Mesendoderm (in vitro differentiated cells): ENCODE results near the gene ABTB2.

Experiments
- DNase-seq: peaks from one replicate; pipeline ENCODE4 v3.0.0; 2013
- H2AK5ac ChIP-seq: 2 replicates; pipeline ENCODE4 v1.6.1; 2013; ENCODE audit warnings: low read length, inconsistent platforms
- H2BK120ac ChIP-seq: 2 replicates; pipeline ENCODE4 v1.6.1; 2013; ENCODE audit warnings: low read depth, mild to moderate bottlenecking, low read length, moderate library complexity, mixed read lengths
- H2BK15ac ChIP-seq: replicated peaks from 2 replicates; pipeline ENCODE4 v1.6.1; 2013; ENCODE audit warnings: low read depth, mild to moderate bottlenecking, moderate library complexity
- H2BK5ac ChIP-seq: 2 replicates; pipeline ENCODE4 v1.6.1; 2013; ENCODE audit warnings: low read length, inconsistent platforms
- H3K18ac ChIP-seq: 2 replicates; pipeline ENCODE4 v1.6.1; 2013; ENCODE audit warnings: mild to moderate bottlenecking, low read length, mixed read lengths
- H3K23ac ChIP-seq: one replicate; pipeline ENCODE4 v1.6.1; 2013; ENCODE audit warnings: low read length
- H3K27ac ChIP-seq: 2 replicates; pipeline ENCODE4 v1.5.1; 2013; ENCODE audit warnings: low read depth, mild to moderate bottlenecking, inconsistent platforms, low read length, moderate library complexity
- H3K27me3 ChIP-seq: 2 replicates; pipeline ENCODE4 v1.6.1; 2013; ENCODE audit warnings: low read length, control low read depth, mild to moderate bottlenecking, inconsistent platforms; ENCODE audit not compliant: insufficient read depth, poor library complexity
- H3K36me3 ChIP-seq: 2 replicates; pipeline ENCODE4 v1.6.1; 2013; ENCODE audit warnings: low read length, inconsistent platforms; ENCODE audit not compliant: control insufficient read depth, insufficient read depth
- H3K4ac ChIP-seq: one replicate; pipeline ENCODE4 v1.6.1; 2013; ENCODE audit warnings: low read depth, mild to moderate bottlenecking, low read length, moderate library complexity
- H3K4me1 ChIP-seq: 2 replicates; pipeline ENCODE4 v1.6.1; 2013; ENCODE audit warnings: low read depth, low read length, inconsistent platforms; ENCODE audit not compliant: control insufficient read depth
- H3K4me2 ChIP-seq: 2 replicates; pipeline ENCODE4 v1.6.1; 2013; ENCODE audit warnings: low read length
- H3K4me3 ChIP-seq: 2 replicates; pipeline ENCODE4 v1.5.1; 2013; ENCODE audit warnings: mild to moderate bottlenecking, low read length
- H3K56ac ChIP-seq: one replicate; pipeline ENCODE4 v1.6.1; 2013; ENCODE audit warnings: low read length
- H3K79me1 ChIP-seq: 2 replicates; pipeline ENCODE4 v1.6.1; 2013; ENCODE audit warnings: low read length, inconsistent platforms
- H3K79me2 ChIP-seq: 2 replicates; pipeline ENCODE4 v1.6.1; 2013; ENCODE audit warnings: mild to moderate bottlenecking, low read length; ENCODE audit not compliant: control insufficient read depth, insufficient read depth
- H3K9ac ChIP-seq: 2 replicates; pipeline ENCODE4 v1.6.1; 2013; ENCODE audit warnings: low read length, inconsistent platforms
- H4K5ac ChIP-seq: one replicate; pipeline ENCODE4 v1.6.1; 2013; ENCODE audit warnings: low read length
- H4K8ac ChIP-seq: one replicate; pipeline ENCODE4 v1.6.1; 2013; ENCODE audit warnings: low read depth, mild to moderate bottlenecking, control low read depth, low read length, moderate library complexity
- WGBS: extraction: QIAGEN DNeasy Blood & Tissue Kit; methylation state at CpG from one replicate; pipeline ENCODE4 v1.1.7; 2013; ENCODE audit warnings: low lambda C conversion rate, missing lambda C conversion rate; ENCODE audit not compliant: insufficient coverage; ENCODE audit errors: extremely low coverage; 5-methylcytosine and 5-hydroxymethylcytosine counted together

The ABTB2 gene

DNA sequence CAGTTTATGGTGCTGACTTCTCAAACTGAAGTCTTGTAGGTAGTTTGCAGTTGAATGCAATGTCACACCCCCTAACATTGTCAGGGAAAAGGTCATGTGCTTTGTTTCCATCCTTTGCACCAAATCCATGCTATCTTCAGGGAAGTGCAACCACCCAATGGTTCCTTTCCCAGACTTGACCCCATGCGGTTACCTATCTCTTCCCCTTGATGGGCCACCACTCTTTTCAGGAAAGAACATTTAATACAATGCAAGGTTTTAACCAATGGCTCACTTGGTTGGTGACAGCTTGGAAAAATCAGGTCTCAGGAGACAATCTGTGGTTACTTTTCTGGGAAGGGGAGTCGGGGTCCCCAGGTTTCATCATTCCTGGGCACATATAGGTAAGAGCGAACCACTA, 2.1 kb downstream of the ABTB2 start:
- no peak overlapping the region for H3K23ac ChIP-seq
- H3K18ac ChIP-seq: no peak overlapping the region
- H3K4ac ChIP-seq: no peak overlapping the region
- no peak overlapping the region for H4K5ac ChIP-seq
- no peaks in the 10 kb centered on the region for H3K79me1 ChIP-seq
- H2AK5ac ChIP-seq: no peak overlapping the region
- H4K8ac ChIP-seq: no peak overlapping the region
- no peak overlapping the region for H3K4me2 ChIP-seq
- no peak overlapping the region for H2BK15ac ChIP-seq
- no peaks in the 10 kb centered on the region for H3K79me2 ChIP-seq
- WGBS: no CpG with 5 or more reads among the region's 3 CpGs
- no peak overlapping the region for H3K4me3 ChIP-seq
- DNase-seq: peak; percentile 58
- no peak overlapping the region for H2BK120ac ChIP-seq
- H3K27me3 ChIP-seq: peaks cover 2% of the 10 kb centered on the region
- H3K27ac ChIP-seq: no peak overlapping the region
- no peak overlapping the region for H2BK5ac ChIP-seq
- H3K56ac ChIP-seq: no peak overlapping the region
- no peaks in the 10 kb centered on the region for H3K36me3 ChIP-seq
- no peak overlapping the region for H3K9ac ChIP-seq
- peaks cover 3% of the 10 kb centered on the region for H3K4me1 ChIP-seq

DNA sequence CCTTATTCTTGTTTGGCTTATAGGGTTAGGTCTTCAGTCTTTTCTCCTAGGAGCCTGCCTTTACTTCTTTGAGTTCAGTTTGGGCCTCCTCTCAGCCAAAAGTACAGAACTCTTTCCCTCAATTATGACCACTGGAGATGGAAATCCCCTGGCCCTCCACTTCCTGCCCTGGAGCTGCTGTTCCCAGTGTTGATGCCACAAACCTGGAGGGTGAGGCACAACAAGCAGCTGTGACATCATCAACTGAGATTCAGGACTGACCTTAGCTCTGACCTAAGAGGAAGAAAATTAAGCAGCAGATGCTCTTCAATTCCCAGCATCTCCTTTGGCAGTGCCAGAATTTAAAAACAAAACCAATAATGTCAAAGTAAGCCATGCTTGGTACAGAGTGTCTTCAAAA, 3.0 kb downstream of the ABTB2 start:
- H2BK120ac ChIP-seq: no peak overlapping the region
- no peak overlapping the region for H4K5ac ChIP-seq
- H3K56ac ChIP-seq: no peak overlapping the region
- H4K8ac ChIP-seq: no peak overlapping the region
- no peak overlapping the region for H3K23ac ChIP-seq
- H3K79me2 ChIP-seq: no peaks in the 10 kb centered on the region
- H2BK5ac ChIP-seq: no peak overlapping the region
- no peak overlapping the region for H2AK5ac ChIP-seq
- DNase-seq: no peak
- H3K27me3 ChIP-seq: peaks cover 2% of the 10 kb centered on the region
- no peak overlapping the region for H3K4me3 ChIP-seq
- peaks cover 3% of the 10 kb centered on the region for H3K4me1 ChIP-seq
- H3K9ac ChIP-seq: no peak overlapping the region
- no peaks in the 10 kb centered on the region for H3K79me1 ChIP-seq
- H3K4ac ChIP-seq: no peak overlapping the region
- no peak overlapping the region for H3K18ac ChIP-seq
- H3K4me2 ChIP-seq: no peak overlapping the region
- no peak overlapping the region for H2BK15ac ChIP-seq
- no peaks in the 10 kb centered on the region for H3K36me3 ChIP-seq
- no peak overlapping the region for H3K27ac ChIP-seq

DNA sequence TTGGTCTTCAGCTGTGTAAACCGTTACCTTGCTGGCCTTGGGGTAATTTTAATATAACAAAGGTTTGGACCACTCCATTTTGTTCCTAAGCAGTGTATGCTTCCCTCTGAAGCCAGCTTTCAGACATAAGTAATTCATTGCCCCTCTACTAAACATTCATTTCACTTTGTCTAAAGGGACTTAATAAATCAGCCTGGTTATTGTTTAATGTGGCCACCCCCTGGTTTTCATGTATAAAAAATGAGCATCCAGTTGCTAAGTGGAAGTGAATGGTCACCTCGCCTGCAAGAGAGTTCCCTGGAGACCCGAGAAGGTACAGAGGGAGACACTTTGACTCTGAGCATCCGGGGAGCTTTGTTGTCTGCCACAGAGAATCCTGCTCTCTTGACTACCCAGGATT, 3.9 kb downstream of the ABTB2 start:
- Histone ChIP-seq H3K56ac (no peak overlapping the region), H2AK5ac (no peak overlapping the region), H4K5ac (no peak overlapping the region), H3K4me3 (no peak overlapping the region), H2BK15ac (no peak overlapping the region), H3K27me3 (peaks cover 2% of the 10 kb centered on the region), H3K27ac (no peak overlapping the region), H3K4me1 (peaks cover 3% of the 10 kb centered on the region), H2BK120ac (no peak overlapping the region), H3K79me1 (no peaks in the 10 kb centered on the region), H3K4me2 (no peak overlapping the region), H3K4ac (no peak overlapping the region), H3K23ac (no peak overlapping the region), H2BK5ac (no peak overlapping the region), H3K79me2 (no peaks in the 10 kb centered on the region), H4K8ac (no peak overlapping the region), H3K18ac (no peak overlapping the region), H3K9ac (no peak overlapping the region), H3K36me3 (no peaks in the 10 kb centered on the region)
- DNase-seq: no peak
- WGBS: no CpG with 5 or more reads among the region's 4 CpGs

DNA sequence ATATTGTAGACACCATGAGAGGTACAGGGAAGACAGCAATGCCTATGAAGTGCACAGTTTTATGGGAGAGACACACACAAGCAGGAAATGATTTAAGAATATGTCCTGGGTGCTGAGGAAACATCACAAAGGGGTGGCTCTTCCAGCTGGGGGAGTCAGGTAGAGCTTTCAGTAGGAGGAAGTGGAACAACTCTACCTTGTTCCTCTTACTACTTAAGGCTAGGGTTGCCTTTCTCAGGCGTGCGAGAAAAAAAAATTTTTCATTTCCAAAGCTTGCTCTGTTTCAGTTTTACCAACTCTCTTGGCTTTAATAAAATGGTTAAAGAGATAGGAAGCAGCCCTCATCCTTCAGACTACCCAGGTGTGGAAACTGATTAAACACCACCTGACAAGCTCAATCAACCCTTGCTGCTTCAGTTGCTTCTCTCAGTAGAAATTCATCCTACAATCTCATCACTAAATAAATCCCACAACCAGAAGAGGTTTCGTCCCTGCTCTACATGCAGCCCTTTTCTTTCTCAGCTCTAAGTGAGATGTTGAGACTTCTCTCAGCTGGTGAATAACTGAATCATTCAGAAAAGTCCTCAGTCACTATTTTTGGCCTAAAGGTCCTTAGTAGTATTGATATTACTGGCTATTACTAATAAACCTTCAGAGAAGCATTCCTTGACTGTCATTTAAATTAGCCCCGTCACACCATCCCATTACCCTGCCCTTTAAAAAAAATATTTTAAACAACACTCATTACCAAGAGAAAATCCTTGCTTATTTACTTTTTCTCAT, 5.9 kb downstream of the ABTB2 start:
- DNase-seq: no peak
- Histone ChIP-seq H3K27me3 (peaks cover 2% of the 10 kb centered on the region), H2AK5ac (no peak overlapping the region), H3K79me2 (no peaks in the 10 kb centered on the region), H3K23ac (no peak overlapping the region), H3K18ac (no peak overlapping the region), H2BK5ac (no peak overlapping the region), H3K4me2 (no peak overlapping the region), H3K9ac (no peak overlapping the region), H3K4me1 (peaks cover 3% of the 10 kb centered on the region), H3K4ac (no peak overlapping the region), H3K36me3 (no peaks in the 10 kb centered on the region), H3K79me1 (no peaks in the 10 kb centered on the region), H2BK120ac (no peak overlapping the region), H4K5ac (no peak overlapping the region), H2BK15ac (no peak overlapping the region), H3K4me3 (no peak overlapping the region), H4K8ac (no peak overlapping the region), H3K27ac (no peak overlapping the region), H3K56ac (no peak overlapping the region)
- no CpG with 5 or more reads among the region's 4 CpGs for whole genome bisulfite sequencing

DNA sequence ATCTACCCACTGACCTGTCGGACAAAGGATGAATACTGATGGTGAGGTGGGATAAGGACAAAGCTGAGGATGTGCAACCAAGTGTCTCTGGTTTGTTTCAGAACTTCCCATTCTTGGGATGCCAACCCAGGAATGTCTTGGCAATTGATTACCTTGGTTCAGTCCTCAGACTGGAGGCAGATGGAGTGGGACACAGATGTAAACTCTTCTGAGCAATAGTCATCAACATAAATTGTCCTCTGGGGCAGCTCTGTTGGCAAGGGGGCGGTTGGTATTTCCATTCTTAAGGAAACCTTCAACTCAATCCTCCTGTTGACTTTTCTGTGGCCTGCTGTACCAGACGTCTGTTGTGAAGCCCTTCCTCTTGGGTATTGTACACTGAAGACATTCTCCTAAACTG, 6.8 kb downstream of the ABTB2 start:
- no peaks in the 10 kb centered on the region for H3K79me1 ChIP-seq
- WGBS: no CpG with 5 or more reads among the region's 3 CpGs
- no peak overlapping the region for H2BK5ac ChIP-seq
- no peak overlapping the region for H3K4ac ChIP-seq
- no peak overlapping the region for H3K4me3 ChIP-seq
- no peaks in the 10 kb centered on the region for H3K79me2 ChIP-seq
- H3K36me3 ChIP-seq: no peaks in the 10 kb centered on the region
- no peak overlapping the region for H3K23ac ChIP-seq
- H2AK5ac ChIP-seq: no peak overlapping the region
- no peak overlapping the region for H2BK15ac ChIP-seq
- H4K8ac ChIP-seq: no peak overlapping the region
- H3K4me1 ChIP-seq: peaks cover 3% of the 10 kb centered on the region
- no peak overlapping the region for H3K18ac ChIP-seq
- H3K27me3 ChIP-seq: peaks cover under 1% of the 10 kb centered on the region
- no peak overlapping the region for H2BK120ac ChIP-seq
- no peak overlapping the region for H3K27ac ChIP-seq
- H4K5ac ChIP-seq: no peak overlapping the region
- no peak overlapping the region for H3K4me2 ChIP-seq
- H3K9ac ChIP-seq: no peak overlapping the region
- no peak for DNase-seq
- no peak overlapping the region for H3K56ac ChIP-seq

DNA sequence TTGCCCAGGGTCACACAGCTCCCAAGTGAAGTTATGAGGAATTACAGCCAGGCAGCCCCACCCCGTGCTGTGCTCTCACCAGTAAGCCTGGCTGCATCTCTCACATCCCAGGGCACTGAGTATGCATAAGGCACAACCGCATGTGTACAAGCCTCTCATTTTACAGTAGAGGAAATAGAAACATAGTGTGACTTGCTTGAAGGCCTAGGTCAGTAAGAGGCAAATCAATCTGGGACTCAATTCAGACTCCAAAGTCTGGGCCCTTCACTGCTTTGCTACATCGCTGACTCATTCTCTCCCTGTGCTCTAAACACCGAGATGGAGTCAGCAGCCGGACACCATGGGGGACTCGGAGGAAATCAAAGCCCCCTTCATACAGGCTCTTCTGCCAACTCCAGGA, 7.9 kb downstream of the ABTB2 start:
- H3K27me3 ChIP-seq: no peaks in the 10 kb centered on the region

More for the DNA sequence above, 7.9 kb downstream of the ABTB2 start:
- no peak overlapping the region for H2BK5ac ChIP-seq
- H3K4me2 ChIP-seq: no peak overlapping the region
- H3K36me3 ChIP-seq: no peaks in the 10 kb centered on the region
- H3K4me1 ChIP-seq: no peaks in the 10 kb centered on the region
- no peak overlapping the region for H2BK120ac ChIP-seq
- H3K9ac ChIP-seq: no peak overlapping the region
- no peaks in the 10 kb centered on the region for H3K79me2 ChIP-seq
- no peak overlapping the region for H3K4me3 ChIP-seq
- H3K56ac ChIP-seq: no peak overlapping the region
- H3K18ac ChIP-seq: no peak overlapping the region
- H3K27ac ChIP-seq: no peak overlapping the region
- no peak overlapping the region for H2AK5ac ChIP-seq
- no CpG with 5 or more reads among the region's 6 CpGs for WGBS
- H4K5ac ChIP-seq: no peak overlapping the region
- no peak overlapping the region for H3K4ac ChIP-seq
- no peak overlapping the region for H4K8ac ChIP-seq
- no peak overlapping the region for H2BK15ac ChIP-seq
- no peaks in the 10 kb centered on the region for H3K79me1 ChIP-seq
- H3K23ac ChIP-seq: no peak overlapping the region
- no peak for DNase-seq
